ENCODE data around the gene OR5K4. TPM values are rescaled to one million over a fixed set of nuclear protein-coding genes. Genes with fewer than 3 reads are reported as not detected.

The OR5K4 gene
- total RNA-seq, 2 experiments from 2014 or later: not detected

DNA sequence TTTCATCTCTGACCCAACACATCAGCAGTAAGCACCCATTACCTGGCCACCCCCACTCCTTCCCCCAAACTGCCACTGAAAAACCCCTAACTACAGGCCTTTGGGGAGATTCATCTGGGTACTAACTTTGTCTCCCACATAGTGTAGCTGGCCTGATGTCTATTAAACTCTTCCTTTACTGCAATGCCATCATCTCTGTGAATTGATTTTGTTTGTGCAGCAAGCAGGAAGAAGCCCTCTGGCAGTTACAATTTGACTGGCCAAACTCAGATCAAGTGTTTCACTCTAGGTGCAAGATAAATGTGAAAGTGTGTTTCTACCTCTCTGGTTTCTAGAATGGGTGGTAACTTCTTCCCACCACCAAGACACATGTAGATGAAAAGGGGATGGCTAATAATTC, 26.7 kb upstream of the OR5K4 start:
- Mint-ChIP-seq H3K4me3 (no peak overlapping the region), H3K27ac (no peak overlapping the region), H3K27me3 (peaks cover 24% of the 10 kb centered on the region), H3K36me3 (ENCODE audit: low read depth) (no peaks in the 10 kb centered on the region), H3K4me1 (ENCODE audit: low read depth) (no peaks in the 10 kb centered on the region), H3K9me3 (no peaks in the 10 kb centered on the region)
- H3K27me3 ChIP-seq (ENCODE audit: control insufficient read depth in 1 of 2, insufficient read depth in 2 of 2, low read length in 2 of 2): peaks cover 0 to 4% of the 10 kb centered on the region in 2 experiments
- H3K36me3 ChIP-seq (ENCODE audit: insufficient read depth, low read length): no peaks in the 10 kb centered on the region
- no peak overlapping the region for H3K4me3 ChIP-seq (ENCODE audit: low read length)
- TF ChIP-seq, protein P1, sequence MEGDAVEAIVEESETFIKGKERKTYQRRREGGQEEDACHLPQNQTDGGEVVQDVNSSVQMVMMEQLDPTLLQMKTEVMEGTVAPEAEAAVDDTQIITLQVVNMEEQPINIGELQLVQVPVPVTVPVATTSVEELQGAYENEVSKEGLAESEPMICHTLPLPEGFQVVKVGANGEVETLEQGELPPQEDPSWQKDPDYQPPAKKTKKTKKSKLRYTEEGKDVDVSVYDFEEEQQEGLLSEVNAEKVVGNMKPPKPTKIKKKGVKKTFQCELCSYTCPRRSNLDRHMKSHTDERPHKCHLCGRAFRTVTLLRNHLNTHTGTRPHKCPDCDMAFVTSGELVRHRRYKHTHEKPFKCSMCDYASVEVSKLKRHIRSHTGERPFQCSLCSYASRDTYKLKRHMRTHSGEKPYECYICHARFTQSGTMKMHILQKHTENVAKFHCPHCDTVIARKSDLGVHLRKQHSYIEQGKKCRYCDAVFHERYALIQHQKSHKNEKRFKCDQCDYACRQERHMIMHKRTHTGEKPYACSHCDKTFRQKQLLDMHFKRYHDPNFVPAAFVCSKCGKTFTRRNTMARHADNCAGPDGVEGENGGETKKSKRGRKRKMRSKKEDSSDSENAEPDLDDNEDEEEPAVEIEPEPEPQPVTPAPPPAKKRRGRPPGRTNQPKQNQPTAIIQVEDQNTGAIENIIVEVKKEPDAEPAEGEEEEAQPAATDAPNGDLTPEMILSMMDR (IDR thresholded peaks at IDR 0.05): no peak
- POLR2A ChIA-PET: no interaction called here
- peaks cover 3% of the 10 kb centered on the region for H3K4me1 ChIP-seq (ENCODE audit: insufficient read depth, low read length)
- no peaks in the 10 kb centered on the region for H3K9me3 ChIP-seq (ENCODE audit: control insufficient read depth in 1 of 2, insufficient read depth in 1 of 2, low read length in 2 of 2)
- intact Hi-C loops (cut with DNase I, micrococcal nuclease): no loop called here
- ATAC-seq (ENCODE audit: poor library complexity): no peak
- no peak overlapping the region for H3K27ac ChIP-seq (ENCODE audit: low read depth in 1 of 2, low read length in 2 of 2)
- CTCF ChIA-PET: no interaction called here
- no peak for DNase-seq

GRCh38 chr3:98328933-98329332, 24.7 kb upstream of the OR5K4 start:
- ATAC-seq (ENCODE audit: poor library complexity): no peak
- peaks cover 0 to 4% of the 10 kb centered on the region in 2 experiments for H3K27me3 ChIP-seq (ENCODE audit: control insufficient read depth in 1 of 2, insufficient read depth in 2 of 2, low read length in 2 of 2)
- POLR2A ChIA-PET: no interaction called here

DNA sequence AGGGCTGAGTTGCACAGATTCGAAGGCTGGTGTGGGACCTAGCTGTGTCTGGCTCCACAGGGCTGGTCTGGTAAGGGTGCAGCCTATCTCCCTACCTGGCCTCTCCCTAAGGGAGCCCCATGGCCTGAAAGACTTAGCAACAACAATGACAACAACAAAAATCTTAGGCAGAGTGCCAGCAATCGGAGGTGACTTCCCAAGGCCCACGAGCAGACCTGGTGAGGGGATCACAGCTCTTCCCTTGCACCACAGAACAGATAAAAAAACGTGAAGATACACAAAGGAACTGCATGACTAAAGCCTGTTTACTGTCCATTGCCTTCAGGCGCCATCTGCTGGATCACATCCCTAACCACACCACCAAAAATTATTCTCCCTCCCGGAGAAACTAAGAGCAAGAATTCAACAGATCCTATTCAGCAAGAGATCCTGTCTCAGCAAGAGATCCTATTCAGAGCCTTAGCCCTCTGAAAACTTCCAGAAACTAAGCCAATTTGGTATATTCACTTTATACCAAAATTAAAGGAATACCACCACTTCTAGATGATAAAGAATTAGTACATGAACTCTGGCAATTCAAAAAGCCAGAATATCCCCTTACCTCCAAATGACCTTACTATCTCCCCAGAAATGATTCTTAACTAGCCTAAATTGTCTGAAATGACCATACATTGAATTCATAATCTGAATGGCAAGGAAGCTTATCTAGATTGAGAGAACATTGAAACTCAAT, 24.1 kb upstream of the OR5K4 start:
- ATAC-seq (ENCODE audit: poor library complexity): peak; percentile 78
- H3K36me3 Mint-ChIP-seq (ENCODE audit: low read depth): no peaks in the 10 kb centered on the region
- intact Hi-C loops (cut with DNase I, micrococcal nuclease): loop anchor here (1.0 to 10.0 kb wide), 5 partner anchors 243 to 535 kb away; no protein-coding TSS in a partner anchor

More at GRCh38 chr3:98328933-98329332, 24.7 kb upstream of the OR5K4 start:
- H3K4me1 Mint-ChIP-seq (ENCODE audit: low read depth): no peaks in the 10 kb centered on the region
- CTCF ChIA-PET: interaction anchor here (1.2 kb wide), 1 partner anchor 289 kb away, joined by 3 read pairs; no protein-coding TSS in a partner anchor
- H3K36me3 Mint-ChIP-seq (ENCODE audit: low read depth): no peaks in the 10 kb centered on the region
- no peak overlapping the region for H3K27ac Mint-ChIP-seq
- no peak overlapping the region for H3K4me3 ChIP-seq (ENCODE audit: low read length)
- no peaks in the 10 kb centered on the region for H3K9me3 ChIP-seq (ENCODE audit: control insufficient read depth in 1 of 2, insufficient read depth in 1 of 2, low read length in 2 of 2)
- intact Hi-C loops (cut with DNase I, micrococcal nuclease): loop anchor here (1.0 kb wide), 2 partner anchors 286 to 290 kb away; no protein-coding TSS in a partner anchor
- H3K4me3 Mint-ChIP-seq: no peak overlapping the region
- TF ChIP-seq, protein P1 (IDR thresholded peaks at IDR 0.05): no peak
- peaks cover 3% of the 10 kb centered on the region for H3K4me1 ChIP-seq (ENCODE audit: insufficient read depth, low read length)
- H3K36me3 ChIP-seq (ENCODE audit: insufficient read depth, low read length): no peaks in the 10 kb centered on the region
- peaks cover 39% of the 10 kb centered on the region for H3K27me3 Mint-ChIP-seq
- H3K9me3 Mint-ChIP-seq: no peaks in the 10 kb centered on the region
- DNase-seq: no peak
- no peak overlapping the region for H3K27ac ChIP-seq (ENCODE audit: low read depth in 1 of 2, low read length in 2 of 2)

More for the DNA sequence above, 24.1 kb upstream of the OR5K4 start:
- ChIA-PET POLR2A (no interaction called here), CTCF (interaction anchor here (0.8 to 1.2 kb wide), 3 partner anchors 9 to 289 kb away, joined by 3 to 4 read pairs (median 3); no protein-coding TSS in a partner anchor)
- no peak overlapping the region for H3K4me3 Mint-ChIP-seq
- no peaks in the 10 kb centered on the region for H3K9me3 Mint-ChIP-seq
- no peak overlapping the region for H3K27ac Mint-ChIP-seq
- H3K27ac ChIP-seq (ENCODE audit: low read depth in 1 of 2, low read length in 2 of 2): no peak overlapping the region
- H3K4me1 Mint-ChIP-seq (ENCODE audit: low read depth): no peaks in the 10 kb centered on the region
- H3K4me1 ChIP-seq (ENCODE audit: insufficient read depth, low read length): peaks cover 3% of the 10 kb centered on the region
- no peaks in the 10 kb centered on the region for H3K36me3 ChIP-seq (ENCODE audit: insufficient read depth, low read length)
- TF ChIP-seq, protein P1 (IDR thresholded peaks at IDR 0.05): peak; percentile 63
- H3K27me3 ChIP-seq (ENCODE audit: control insufficient read depth in 1 of 2, insufficient read depth in 2 of 2, low read length in 2 of 2): peaks cover 0 to 4% of the 10 kb centered on the region in 2 experiments
- no peak overlapping the region for H3K4me3 ChIP-seq (ENCODE audit: low read length)
- H3K9me3 ChIP-seq (ENCODE audit: control insufficient read depth in 1 of 2, insufficient read depth in 1 of 2, low read length in 2 of 2): no peaks in the 10 kb centered on the region
- DNase-seq: peak; percentile 6 to 70 (median 27)
- peaks cover 45% of the 10 kb centered on the region for H3K27me3 Mint-ChIP-seq
